Lower lobe of right lung (tissue), 2 donors: ENCODE results near the gene FAM163A. TPM values are rescaled to one million over a fixed set of nuclear protein-coding genes. Genes with fewer than 3 reads are reported as not detected.
"Not testable (repeated sequence)": the region's sequence is repeated elsewhere in the genome, so short reads cannot be mapped to it uniquely, and the experiment has no call there.

Source experiments
- ATAC-seq, 2 donors: fragments of 200-7000 bp; cut with Tn5 transposase; one replicate each; pipeline ENCODE4 v1.9.1; 2020 to 2022; ENCODE audit warnings: mild to moderate bottlenecking in 2 of 2, moderate library complexity in 2 of 2
- DNase-seq: peaks from one replicate; pipeline ENCODE4 v3.0.0-alpha.2; 2020
- H3K27ac ChIP-seq: fragments of 200-600 bp; one replicate; pipeline ENCODE4 v1.8.0; 2022
- H3K27me3 ChIP-seq: fragments of 200-600 bp; one replicate; pipeline ENCODE4 v1.8.0; 2022; ENCODE audit warnings: low read depth
- H3K36me3 ChIP-seq: fragments of 200-600 bp; one replicate; pipeline ENCODE4 v1.8.0; 2022; ENCODE audit warnings: mild to moderate bottlenecking
- H3K4me1 ChIP-seq: fragments of 200-600 bp; one replicate; pipeline ENCODE4 v1.8.0; 2022
- H3K4me3 ChIP-seq: fragments of 200-600 bp; one replicate; pipeline ENCODE4 v1.8.0; 2022; ENCODE audit warnings: mild to moderate bottlenecking
- H3K9me3 ChIP-seq: fragments of 200-600 bp; one replicate; pipeline ENCODE4 v1.8.0; 2022
- intact Hi-C: fragments of 100-400 bp; cut with DNase I; formaldehyde crosslinking; loops from one replicate; pipeline ENCODE4 v1.11.0; 2022
- long read RNA-seq: library from polyadenylated mRNA; unstranded; transcript quantifications from one replicate; pipeline ENCODE4 v2.0.0, GENCODE V29; 2021
- total RNA-seq: library from RNA; stranded (reverse); fragmentation: NEBNext Ultra II Directional; extraction: Animal tissue kit (Norgen Biotek cat#: 25700); gene quantifications from one replicate; pipeline ENCODE4 v1.2.1, GENCODE V29; 2021
- TF ChIP-seq, protein P1 (sequence below): fragments of 200-600 bp; IDR thresholded peaks from one replicate; pipeline ENCODE4 v1.8.0; 2022; ENCODE audit warnings: antibody characterized with exemption, mild to moderate bottlenecking
- donor health status: DM: no; HTN: yes; CAD: no; lungs with severe emphysema.

Gene FAM163A
- not detected for total RNA-seq
- long read RNA-seq = 0 reads

DNA sequence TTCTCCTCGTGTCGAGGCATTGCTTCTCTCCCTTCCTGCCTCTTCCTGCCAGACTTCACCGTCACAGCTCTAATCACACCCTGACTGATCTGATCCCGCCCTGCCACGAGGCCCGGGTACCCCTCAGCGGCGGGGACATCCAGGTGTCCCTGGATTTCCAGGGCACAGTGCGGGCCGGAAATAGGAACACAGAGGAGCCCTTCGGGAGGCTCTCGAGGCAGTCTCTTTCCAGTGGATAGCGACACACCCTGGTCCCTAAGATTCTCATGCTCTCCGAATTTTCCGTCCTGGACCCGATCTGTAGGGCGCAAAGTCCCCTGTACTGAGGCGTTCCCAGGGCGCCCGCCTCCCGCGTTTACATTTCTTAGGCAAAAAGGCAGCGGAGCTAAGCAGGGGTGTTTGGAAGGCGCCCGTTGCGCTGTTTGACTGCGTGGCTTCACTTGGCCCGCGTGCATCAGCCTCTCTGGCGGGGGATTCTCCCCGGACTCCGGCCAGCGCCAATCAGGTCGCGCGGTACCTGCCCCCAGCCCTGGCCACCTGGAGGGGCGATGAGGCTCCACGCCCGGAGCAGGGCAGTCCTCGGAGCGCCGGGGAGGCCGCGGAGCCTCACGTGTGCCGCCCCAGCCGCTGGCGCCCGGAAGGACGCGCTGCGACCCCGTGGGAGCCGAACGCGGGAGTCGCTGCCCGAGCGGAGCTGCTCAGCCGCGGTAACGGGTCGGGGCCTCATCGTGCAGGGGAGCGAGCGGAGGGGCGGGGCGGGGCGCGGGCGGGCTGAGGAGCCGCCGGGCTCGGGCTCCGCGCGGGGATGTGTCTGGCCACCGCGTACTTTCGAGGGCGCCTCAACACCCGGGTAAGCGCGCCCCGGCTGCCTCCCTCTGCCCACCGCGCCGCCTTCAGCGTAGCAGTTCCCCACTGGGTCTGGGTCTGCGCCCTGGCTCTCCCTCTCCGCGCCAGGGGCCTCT lies at the start of gene FAM163A:
FAM163A (plus strand) TSS at position 575 of the 962 bp plus-strand sequence. CDS start 69,807 bp downstream, outside the sequence.
- no peaks in the 10 kb centered on the region for H3K9me3 ChIP-seq
- H3K27me3 ChIP-seq = peaks cover 71% of the 10 kb centered on the region
- peaks cover 17% of the 10 kb centered on the region for H3K4me1 ChIP-seq
- intact Hi-C loops = no loop called here
- ATAC-seq = peak; percentile 25 to 40
- DNase-seq = no peak
- H3K4me3 ChIP-seq = peak within 1 kb of the TSS; percentile 32
- H3K36me3 ChIP-seq = no peaks in the 10 kb centered on the region
- H3K27ac ChIP-seq = no peak within 1 kb of the TSS
- TF ChIP-seq, protein P1, sequence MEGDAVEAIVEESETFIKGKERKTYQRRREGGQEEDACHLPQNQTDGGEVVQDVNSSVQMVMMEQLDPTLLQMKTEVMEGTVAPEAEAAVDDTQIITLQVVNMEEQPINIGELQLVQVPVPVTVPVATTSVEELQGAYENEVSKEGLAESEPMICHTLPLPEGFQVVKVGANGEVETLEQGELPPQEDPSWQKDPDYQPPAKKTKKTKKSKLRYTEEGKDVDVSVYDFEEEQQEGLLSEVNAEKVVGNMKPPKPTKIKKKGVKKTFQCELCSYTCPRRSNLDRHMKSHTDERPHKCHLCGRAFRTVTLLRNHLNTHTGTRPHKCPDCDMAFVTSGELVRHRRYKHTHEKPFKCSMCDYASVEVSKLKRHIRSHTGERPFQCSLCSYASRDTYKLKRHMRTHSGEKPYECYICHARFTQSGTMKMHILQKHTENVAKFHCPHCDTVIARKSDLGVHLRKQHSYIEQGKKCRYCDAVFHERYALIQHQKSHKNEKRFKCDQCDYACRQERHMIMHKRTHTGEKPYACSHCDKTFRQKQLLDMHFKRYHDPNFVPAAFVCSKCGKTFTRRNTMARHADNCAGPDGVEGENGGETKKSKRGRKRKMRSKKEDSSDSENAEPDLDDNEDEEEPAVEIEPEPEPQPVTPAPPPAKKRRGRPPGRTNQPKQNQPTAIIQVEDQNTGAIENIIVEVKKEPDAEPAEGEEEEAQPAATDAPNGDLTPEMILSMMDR = no peak

- H3K4me1 ChIP-seq, ATAC-seq, H3K4me3 ChIP-seq, H3K27me3 ChIP-seq, intact Hi-C loops, DNase-seq, H3K9me3 ChIP-seq, H3K27ac ChIP-seq, H3K36me3 ChIP-seq: not testable (repeated sequence)
These were observed 48.6 kb upstream of the FAM163A start for GRCh38 chr1:179694530-179694929.

DNA sequence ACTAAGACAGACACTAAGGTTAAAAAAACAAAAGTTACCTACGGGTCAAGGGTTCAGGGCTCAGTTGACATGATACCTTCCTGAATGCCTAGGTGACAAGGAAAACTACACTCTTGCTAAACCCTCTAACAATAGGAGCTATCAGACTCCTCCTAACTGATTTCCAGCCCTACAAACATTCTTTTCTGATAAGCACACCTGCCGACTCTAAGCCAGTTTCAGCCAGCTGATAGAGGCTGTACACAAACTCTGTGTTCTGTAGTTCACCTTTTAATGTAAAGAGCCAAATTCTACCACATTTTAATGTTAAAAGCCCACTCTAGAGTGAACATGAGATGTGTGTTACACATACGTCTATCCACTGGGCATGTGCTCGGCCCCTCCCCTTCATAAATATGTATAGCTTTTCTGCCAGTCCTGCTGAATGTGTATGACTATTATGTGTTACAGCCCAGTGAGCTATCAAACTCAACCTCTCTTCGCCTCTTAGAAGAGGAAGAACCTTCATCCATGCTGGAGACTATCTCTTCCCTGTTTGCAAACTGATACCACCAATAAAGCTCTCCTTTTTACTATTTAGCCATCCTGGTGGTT lies 40.0 kb upstream of the FAM163A start:
- Histone ChIP-seq H3K27ac (no peak overlapping the region), H3K36me3 (no peaks in the 10 kb centered on the region), H3K9me3 (no peaks in the 10 kb centered on the region), H3K4me3 (no peak overlapping the region), H3K4me1 (peaks cover under 1% of the 10 kb centered on the region), H3K27me3 (no peaks in the 10 kb centered on the region)
- DNase-seq (no peak), ATAC-seq (no peak)
- TF ChIP-seq, protein P1 = no peak
- intact Hi-C loops = no loop called here

GRCh38 chr1:179706339-179706941 lies 36.7 kb upstream of the FAM163A start:
- ATAC-seq (no peak), DNase-seq (no peak)
- Histone ChIP-seq H3K4me3 (no peak overlapping the region), H3K27ac (no peak overlapping the region), H3K4me1 (peaks cover 26% of the 10 kb centered on the region), H3K9me3 (no peaks in the 10 kb centered on the region), H3K36me3 (no peaks in the 10 kb centered on the region), H3K27me3 (no peaks in the 10 kb centered on the region)
- TF ChIP-seq, protein P1 = peak; percentile 71
- intact Hi-C loops = no loop called here

DNA sequence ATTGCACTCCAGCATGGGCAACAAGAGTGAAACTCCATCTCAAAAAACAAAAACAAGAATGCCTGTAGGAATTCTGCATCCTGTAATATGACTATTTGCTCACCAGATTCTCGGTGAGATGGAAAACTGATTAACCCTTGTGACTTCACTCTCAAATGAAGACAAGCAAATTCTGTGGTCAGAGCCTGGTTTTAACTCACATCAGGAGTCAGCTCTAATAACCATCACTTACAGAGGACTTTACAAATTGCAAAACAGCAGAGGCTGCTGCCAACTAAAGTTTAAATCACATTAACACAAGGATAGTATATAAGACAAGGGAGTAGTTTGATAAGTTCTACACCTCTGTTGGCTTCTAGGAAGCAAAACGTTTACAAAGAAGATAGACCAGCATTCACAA lies 35.7 kb upstream of the FAM163A start:
- no peak for ATAC-seq
- intact Hi-C loops = no loop called here
- no peak for DNase-seq

More for the DNA sequence above, 35.7 kb upstream of the FAM163A start:
- H3K9me3 ChIP-seq = no peaks in the 10 kb centered on the region
- no peak overlapping the region for H3K4me3 ChIP-seq
- H3K4me1 ChIP-seq = peaks cover 26% of the 10 kb centered on the region
- H3K36me3 ChIP-seq = no peaks in the 10 kb centered on the region
- no peak overlapping the region for H3K27ac ChIP-seq
- no peaks in the 10 kb centered on the region for H3K27me3 ChIP-seq
- TF ChIP-seq, protein P1 = no peak
